Central memory CD4-positive, alpha-beta T cell (primary cell): Measurements from ENCODE around the gene GDAP2.
"Not testable (repeated sequence)": the region's sequence is repeated elsewhere in the genome, so short reads cannot be mapped to it uniquely, and the experiment has no call there.

Experiments used
- DNase-seq: peaks from one replicate; pipeline ENCODE4 v3.0.0; 2022
- total RNA-seq, 3 experiments: gene quantifications; one replicate each; lab custom pipeline; 2026; lab: John Stamatoyannopoulos, UW

GDAP2 gene, protein sequence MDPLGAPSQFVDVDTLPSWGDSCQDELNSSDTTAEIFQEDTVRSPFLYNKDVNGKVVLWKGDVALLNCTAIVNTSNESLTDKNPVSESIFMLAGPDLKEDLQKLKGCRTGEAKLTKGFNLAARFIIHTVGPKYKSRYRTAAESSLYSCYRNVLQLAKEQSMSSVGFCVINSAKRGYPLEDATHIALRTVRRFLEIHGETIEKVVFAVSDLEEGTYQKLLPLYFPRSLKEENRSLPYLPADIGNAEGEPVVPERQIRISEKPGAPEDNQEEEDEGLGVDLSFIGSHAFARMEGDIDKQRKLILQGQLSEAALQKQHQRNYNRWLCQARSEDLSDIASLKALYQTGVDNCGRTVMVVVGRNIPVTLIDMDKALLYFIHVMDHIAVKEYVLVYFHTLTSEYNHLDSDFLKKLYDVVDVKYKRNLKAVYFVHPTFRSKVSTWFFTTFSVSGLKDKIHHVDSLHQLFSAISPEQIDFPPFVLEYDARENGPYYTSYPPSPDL
- 49.0 to 66.1 (median 55.1) reads per million in 3 experiments for total RNA-seq

GRCh38 chr1:117929343-117930172, at the start of gene GDAP2, which contains the start of gene WDR3:
TSS of gene GDAP2 (minus strand) at chr1:117929621. CDS start at chr1:117920357, 9,264 bp downstream.
TSS of gene WDR3 (plus strand) at chr1:117929739. CDS start at chr1:117933320, 3,581 bp downstream.
- DNase-seq, result peak; percentile 96

GRCh38 chr1:117976381-117976780, 47.0 kb upstream of the GDAP2 start:
- no peak for DNase-seq

- DNase-seq, result no peak
Observed at GRCh38 chr1:117971777-117972176, 42.4 kb upstream of the GDAP2 start.

DNA sequence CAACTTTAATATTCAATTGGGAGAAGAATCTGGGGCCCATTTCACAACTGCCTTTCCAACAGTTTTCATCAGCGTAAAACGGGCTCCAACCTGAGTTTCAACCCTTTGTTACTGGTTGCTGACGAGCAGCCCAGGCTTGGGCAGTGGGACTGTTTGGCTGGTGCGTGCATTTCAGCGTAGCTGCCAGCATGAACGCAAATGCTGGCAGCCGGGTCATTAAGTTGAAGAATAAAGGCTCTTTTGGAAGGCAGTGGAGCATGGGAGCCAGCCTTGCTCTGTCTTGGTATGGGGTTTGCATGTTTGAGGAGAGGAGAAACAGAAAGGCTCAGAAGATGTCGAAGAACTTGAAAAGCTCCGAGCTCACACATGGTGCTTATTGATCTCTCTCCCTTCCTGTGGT, 40.8 kb upstream of the GDAP2 start:
- DNase-seq, result no peak

DNA sequence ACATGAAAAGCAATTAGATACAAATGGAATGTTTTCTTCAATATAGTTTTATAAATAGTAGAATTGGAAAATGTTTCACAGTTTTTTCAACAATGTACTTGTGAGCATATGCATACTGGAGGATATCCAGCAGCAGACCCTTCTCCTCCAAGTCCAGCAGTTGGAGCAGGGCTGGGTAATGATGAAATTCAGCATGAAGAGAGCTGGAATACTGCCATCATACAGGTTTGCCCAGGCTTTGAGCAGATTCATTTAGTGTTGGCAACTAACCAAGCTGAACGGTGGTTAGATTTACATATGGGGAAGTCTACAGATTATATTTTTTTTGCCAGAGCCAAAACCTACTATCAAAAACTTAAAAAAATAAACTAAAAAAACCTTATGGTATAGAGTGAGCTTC, 38.5 kb upstream of the GDAP2 start:
- no peak for DNase-seq

DNA sequence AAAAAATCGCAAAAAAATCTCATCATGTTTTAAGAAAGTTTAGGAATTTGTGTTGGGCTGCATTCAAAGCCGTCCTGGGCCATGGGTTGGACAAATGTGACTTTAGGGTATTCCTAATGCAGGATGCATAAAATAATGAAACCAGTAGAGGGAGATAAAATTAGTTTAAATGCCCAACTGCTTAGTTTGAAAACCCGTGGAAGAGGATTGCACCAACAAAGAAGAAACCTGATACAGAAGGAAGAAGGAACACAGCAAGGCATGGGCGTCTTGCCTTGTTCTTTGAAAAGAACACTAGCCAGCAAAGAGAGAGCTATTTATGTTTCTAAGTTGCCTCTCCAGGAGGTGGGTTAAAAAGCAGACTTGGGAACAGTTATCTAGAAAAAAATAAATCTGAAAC, 38.1 kb upstream of the GDAP2 start:
- no peak for DNase-seq

DNA sequence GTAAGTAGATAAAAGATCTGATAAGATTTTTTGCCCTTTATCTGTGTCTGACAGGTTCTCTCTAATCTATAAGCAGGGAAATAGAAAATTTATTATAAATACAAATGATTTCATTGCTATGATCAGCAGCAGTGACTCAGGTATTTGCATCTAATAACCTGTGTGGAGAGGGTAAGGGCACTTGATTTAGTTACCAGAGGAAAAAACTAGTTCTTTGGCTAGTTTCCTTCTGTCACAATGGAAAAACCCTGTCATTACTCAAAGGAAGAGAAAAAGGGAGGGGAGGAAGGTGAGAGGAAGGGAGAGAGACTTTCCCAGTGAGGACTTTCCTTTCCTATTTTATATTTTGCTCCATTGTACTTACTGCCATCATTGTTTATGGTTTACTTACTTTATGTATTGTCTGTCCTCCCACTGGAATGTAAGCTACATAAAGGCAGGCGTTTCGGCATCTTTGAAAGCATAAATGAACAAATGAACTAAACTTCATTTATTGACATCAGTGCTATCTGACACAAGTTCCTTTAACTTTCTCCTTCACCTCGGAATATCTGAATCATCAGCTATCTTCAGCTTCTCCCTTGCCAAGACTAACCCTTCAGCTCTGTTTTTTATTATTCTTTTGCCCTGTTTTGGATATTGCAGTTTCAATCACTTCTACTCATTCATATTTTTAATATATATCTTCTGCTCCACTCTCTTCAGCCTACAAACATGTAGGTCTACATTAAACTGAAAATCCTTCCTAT, 35.0 kb upstream of the GDAP2 start:
- no peak for DNase-seq

- no peak for DNase-seq
Observed at GRCh38 chr1:117959364-117959763, 29.9 kb upstream of the GDAP2 start.

- no peak for DNase-seq
Observed at GRCh38 chr1:117952386-117952785, 23.0 kb upstream of the GDAP2 start.

DNA sequence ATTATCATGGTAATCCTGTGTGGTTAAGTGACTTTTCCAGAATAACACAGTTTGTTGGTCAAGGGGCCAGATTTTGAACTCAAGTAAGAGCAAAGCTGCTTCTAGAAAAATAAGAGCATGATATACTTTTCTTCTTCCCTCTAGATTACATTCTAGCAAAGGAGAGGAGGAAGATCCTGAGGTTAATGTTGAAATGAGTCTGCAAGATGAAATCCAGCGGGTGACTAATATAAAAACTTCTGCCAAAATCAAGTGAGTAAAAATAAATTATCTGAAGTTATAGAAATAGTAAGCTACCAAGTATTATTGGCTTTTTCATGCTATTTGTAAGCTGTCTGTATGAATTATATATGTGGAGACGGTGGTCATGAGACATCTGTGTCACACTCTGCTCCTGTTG, 12.9 kb upstream of the GDAP2 start:
- DNase-seq, result no peak

DNA sequence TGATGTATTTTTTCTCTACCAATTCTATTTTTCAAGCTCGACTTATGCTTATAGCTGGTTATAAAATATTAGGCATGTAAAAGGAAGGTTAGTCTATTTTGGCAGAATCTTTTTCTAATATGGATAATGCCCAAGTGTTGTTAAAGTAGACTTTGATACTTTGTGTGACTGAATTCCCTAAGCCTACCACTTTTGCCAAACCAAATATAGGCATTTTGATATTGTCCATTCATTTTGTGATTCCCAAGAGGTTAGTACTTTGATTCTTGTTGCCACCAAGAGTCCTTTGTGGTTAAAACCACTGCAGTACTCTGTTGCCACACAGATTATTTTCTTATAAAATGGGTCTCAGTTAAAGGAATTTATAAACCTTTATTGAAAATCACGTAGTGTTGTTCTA, 4.3 kb upstream of the GDAP2 start:
- DNase-seq, result no peak

- no peak for DNase-seq
Observed at GRCh38 chr1:117932576-117932975, 3.2 kb upstream of the GDAP2 start.

DNA sequence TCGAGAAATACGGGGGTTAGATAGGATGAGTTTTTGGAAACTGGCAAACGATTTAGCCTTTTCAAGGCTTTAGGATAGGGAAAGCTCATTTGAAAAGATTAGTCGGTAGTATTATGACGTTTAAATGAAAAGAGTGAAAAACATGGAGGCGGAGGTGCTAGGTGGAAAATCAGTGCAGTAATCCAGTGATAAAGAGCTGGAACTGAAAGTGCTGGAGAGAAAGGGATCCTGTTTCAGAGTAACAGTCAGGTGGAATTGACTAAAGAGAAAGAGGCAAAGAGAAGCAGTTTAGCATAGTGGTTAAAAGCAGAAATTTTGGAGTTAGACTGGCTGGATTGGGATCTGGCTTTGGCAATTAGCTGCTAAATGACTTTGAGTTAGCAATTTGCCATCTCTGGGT, 1.1 kb upstream of the GDAP2 start:
- no peak for DNase-seq

- no peak for DNase-seq
Observed at GRCh38 chr1:117930173-117930447, 689 bp upstream of the GDAP2 start.

DNA sequence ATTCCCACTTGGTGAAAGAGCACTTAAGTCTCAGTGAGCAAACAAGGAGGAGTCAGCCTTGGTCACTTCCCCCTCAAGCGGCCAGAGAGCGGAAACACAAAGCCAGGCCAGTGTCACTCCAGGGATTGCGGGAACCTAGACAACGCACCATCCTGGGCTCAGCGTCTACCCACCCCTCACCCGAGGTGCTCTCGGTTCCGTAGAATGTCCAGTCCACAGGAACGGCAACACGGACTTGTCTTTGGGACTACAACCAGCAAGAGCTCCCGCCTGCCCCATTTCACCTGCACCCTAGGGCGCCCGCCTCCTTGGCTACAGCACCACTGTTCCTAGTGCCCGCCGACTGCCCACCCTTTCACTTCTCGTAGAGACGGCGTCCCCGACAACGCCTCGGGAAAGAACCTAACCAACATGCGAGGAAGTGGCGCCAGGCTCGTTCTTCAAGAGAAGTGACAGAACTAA, 509 bp downstream of the GDAP2 start:
- DNase-seq, result peak; percentile 59

DNA sequence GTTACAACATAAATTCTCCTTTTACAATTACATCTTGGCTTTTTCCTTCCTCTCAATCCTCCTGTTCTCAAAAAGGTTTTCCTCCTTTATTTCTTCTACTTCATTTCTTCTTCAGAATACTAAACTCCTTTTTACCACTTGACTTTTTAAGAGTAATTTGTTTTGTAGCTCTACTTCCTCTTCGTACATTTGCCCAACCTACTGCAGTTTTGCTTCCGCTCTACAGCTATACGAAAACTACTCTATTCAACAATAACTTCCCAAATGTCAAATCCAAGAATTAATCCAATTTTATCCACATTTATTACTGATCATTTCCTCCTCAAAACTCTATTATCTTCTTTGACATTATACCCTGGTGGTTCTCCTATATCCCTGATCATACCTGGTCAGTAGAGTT, 3.4 kb downstream of the GDAP2 start:
- no peak for DNase-seq

DNA sequence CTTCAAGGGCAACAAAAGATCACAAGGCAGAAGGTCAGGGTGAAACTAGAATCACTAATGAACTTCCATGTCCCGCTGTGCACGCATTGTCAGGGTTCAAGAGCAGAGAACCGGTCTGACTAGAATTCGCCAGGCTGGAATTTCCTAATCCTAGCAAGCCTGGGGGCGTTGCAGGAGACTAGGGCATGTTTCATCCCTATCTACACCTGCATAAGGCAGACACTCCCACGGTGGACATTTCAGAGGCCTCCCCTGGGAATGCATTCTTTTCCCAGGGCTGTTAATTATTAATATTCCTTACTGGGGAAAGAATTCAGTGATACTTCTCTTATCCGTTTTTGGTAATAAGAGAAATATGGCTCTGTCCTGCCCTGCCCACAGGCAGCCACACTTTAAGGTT, 6.7 kb downstream of the GDAP2 start:
- DNase-seq, result not testable (repeated sequence)

DNA sequence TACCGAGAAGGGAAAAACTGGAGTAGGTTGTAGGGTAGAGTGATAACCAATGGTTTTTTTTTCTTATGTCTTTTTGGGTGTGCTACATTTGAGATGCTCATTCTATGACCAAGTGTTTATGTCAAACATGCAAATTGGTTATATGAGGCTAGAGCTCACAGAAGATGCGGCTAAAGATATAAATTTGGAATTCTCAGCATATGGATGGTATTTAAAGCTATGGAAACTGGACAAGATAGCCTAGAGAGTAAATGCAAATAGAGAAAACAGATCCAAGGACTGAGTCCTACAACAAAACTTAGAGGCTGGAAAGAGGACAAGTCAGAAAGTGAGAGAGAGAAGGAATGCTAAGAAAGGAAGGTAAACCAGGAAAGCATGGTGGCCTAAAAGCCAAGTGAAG, 7.4 kb downstream of the GDAP2 start:
- DNase-seq, result no peak

GRCh38 chr1:117919376-117919775, 10.0 kb downstream of the GDAP2 start:
- DNase-seq, result no peak

- DNase-seq, result no peak
Observed at GRCh38 chr1:117911051-117911450, 18.4 kb downstream of the GDAP2 start.

GRCh38 chr1:117905019-117905418, 24.4 kb downstream of the GDAP2 start:
- no peak for DNase-seq

- no peak for DNase-seq
Observed at GRCh38 chr1:117904485-117904884, 24.9 kb downstream of the GDAP2 start.

GRCh38 chr1:117902944-117903343, 26.5 kb downstream of the GDAP2 start:
- no peak for DNase-seq
